ENCODE measurements around the gene GDF15.

GRCh38 chr19:18423258-18424020 is 37.5 kb downstream of the GDF15 start:
- TF ChIP-seq BHLHE40 (IDR thresholded peaks at IDR 0.05; ENCODE audit: borderline replicate concordance) (no peak), TARDBP (IDR thresholded peaks at IDR 0.05) (no peak), FOXM1 (IDR thresholded peaks at IDR 0.05; ENCODE audit: borderline replicate concordance) (no peak), SP1 (IDR thresholded peaks at IDR 0.05) (no peak), SUZ12 (IDR thresholded peaks at IDR 0.05) (no peak)
